Thyroid gland (tissue), 4 donors: ENCODE measurements around the gene ARPP19. TPM values are rescaled to one million over a fixed set of nuclear protein-coding genes. Genes with fewer than 3 reads are reported as not detected.

Source experiments
- DNase-seq, 2 donors: peaks; one replicate each; pipeline ENCODE4 v3.0.0-alpha.2; 2019
- H3K27ac ChIP-seq, 3 donors: fragments of 200-600 bp; sonication (generic); 1 replicate in 2 of 3; 2 replicates in 1 of 3; pipeline ENCODE4 v1.5.1; 2016 to 2019; ENCODE audit warnings: mild to moderate bottlenecking in 1 of 3, moderate library complexity in 1 of 3
- H3K27me3 ChIP-seq: fragments of 200-600 bp; sonication (generic); one replicate; pipeline ENCODE4 v1.5.1; 2019
- H3K36me3 ChIP-seq, 2 donors: fragments of 200-600 bp; sonication (generic); one replicate each; pipeline ENCODE4 v1.5.1; 2016 to 2019
- H3K4me1 ChIP-seq, 2 donors: fragments of 200-600 bp; sonication (generic); one replicate each; pipeline ENCODE4 v1.5.1; 2017 to 2019
- H3K4me3 ChIP-seq, 3 donors: fragments of 200-600 bp; sonication (generic); replicated peaks in 1 of 3; 1 replicate in 2 of 3; 2 replicates in 1 of 3; pipeline ENCODE4 v1.5.1; 2016; ENCODE audit warnings: mild to moderate bottlenecking in 1 of 3
- H3K9me3 ChIP-seq: fragments of 200-600 bp; sonication (generic); one replicate; pipeline ENCODE4 v1.5.1; 2017
- CTCF ChIP-seq, 6 experiments: fragments of 200-600 bp in 3 of 6; fragments of 450-650 bp in 3 of 6; sonication (generic) in 3 of 6; IDR thresholded peaks; one replicate each; pipeline ENCODE4 v1.5.1; 2016 to 2019; ENCODE audit warnings: antibody characterized with exemption in 6 of 6, mild to moderate bottlenecking in 2 of 6, inconsistent platforms in 1 of 6, moderate library complexity in 1 of 6
- POLR2A ChIP-seq, 2 donors: fragments of 450-650 bp; IDR thresholded peaks; one replicate each; pipeline ENCODE4 v1.6.1; 2017; ENCODE audit warnings: antibody characterized with exemption in 2 of 2, mild to moderate bottlenecking in 2 of 2, moderate library complexity in 1 of 2
- WGBS, 2 donors: methylation state at CpG; one replicate each; pipeline ENCODE4 v1.1.5; 2017; 5-methylcytosine and 5-hydroxymethylcytosine counted together
- intact Hi-C: fragments of 100-400 bp; cut with DNase I; formaldehyde crosslinking; loops from one replicate; pipeline ENCODE4 v1.15.1; 2023
- total RNA-seq, 4 donors: library from RNA; depleted of rRNA; stranded (reverse); fragments of >200 nt; gene quantifications; one replicate each; pipeline ENCODE4 v1.2.3, GENCODE V29; 2016

ARPP19 gene, protein sequence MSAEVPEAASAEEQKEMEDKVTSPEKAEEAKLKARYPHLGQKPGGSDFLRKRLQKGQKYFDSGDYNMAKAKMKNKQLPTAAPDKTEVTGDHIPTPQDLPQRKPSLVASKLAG
- total RNA-seq = 100 to 1,000 TPM; 148 to 221 (median 202) TPM

DNA sequence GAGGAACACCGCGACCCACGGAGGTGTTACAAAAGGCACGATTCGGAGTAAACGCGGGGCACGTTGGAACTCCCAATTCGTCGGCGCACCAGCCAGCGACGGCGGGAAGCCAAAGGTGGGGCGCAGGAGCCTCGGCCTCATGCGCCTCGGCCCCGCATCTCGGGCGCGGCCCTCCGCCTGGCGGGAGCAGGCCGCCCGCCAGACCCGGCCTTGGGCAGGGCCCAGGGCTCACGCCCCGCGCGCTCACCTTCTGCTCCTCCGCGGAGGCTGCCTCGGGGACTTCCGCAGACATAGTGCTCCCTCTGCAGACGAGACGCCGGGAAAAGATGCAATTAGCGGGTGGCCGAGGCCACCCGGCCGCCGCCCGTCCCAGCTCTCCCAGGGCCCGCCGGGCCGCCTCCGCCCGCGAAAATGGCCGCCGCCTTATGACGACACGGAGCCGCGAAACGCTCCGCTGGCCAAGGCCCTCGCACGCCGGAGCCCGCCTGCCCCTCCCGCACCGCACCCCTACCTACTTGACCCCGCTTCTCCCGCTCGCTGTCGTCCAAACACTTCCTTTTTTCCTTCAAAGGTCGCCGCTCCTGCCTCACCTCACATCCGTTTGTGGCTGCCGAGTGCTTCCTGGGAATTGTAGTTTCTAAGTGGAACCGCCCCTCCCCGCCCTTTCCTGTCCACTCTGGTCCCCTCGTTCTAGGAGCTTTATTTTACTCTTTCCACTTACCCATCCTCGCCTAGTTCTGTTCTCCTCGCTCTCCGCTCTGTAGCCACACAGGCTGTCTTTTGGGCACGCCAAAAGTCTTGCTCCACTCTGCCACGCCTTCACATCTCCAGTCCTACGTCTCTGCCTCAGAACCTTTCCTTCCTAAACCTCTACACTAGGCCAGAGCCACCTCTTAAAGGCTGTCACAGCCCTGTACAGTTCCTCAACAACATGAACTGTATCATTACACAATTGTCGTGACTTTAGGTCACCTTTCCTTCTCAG is at the start of gene ARPP19:
ARPP19 (minus strand) TSS at position 430 of the 985 bp plus-strand sequence; CDS start at position 292, 138 bp downstream.
- H3K36me3 ChIP-seq = no peaks in the 10 kb centered on the region
- H3K4me3 ChIP-seq = peak within 1 kb of the TSS; percentile 57 to 72 (median 62)
- peak; percentile 94 to 95 for DNase-seq
- no peaks in the 10 kb centered on the region for H3K27me3 ChIP-seq
- H3K9me3 ChIP-seq = no peaks in the 10 kb centered on the region
- intact Hi-C loops = loop anchor here (5.0 to 10.0 kb wide), 2 partner anchors 42 to 106 kb away; partner anchors contain the start of genes ATOSA and MYO5A
- 10 to 12% methylated on average over 35 to 41 of the region's 82 CpGs for WGBS, 2 donors
- peak within 1 kb of the TSS; percentile 95 to 100 (median 96) for H3K27ac ChIP-seq
- peaks cover 27 to 37% of the 10 kb centered on the region in 2 donors for H3K4me1 ChIP-seq
- TF ChIP-seq POLR2A (IDR thresholded peaks at IDR 0.05) (peak; percentile 33 to 86), CTCF (IDR thresholded peaks at IDR 0.05) (peak in 2 of 6 experiments; percentile 12 to 35)

GRCh38 chr15:52617026-52617425 is 48.2 kb upstream of the ARPP19 start:
- Histone ChIP-seq H3K27me3 (no peaks in the 10 kb centered on the region), H3K27ac (peak overlapping the region in 2 of 3 donors; percentile 54 to 74), H3K36me3 (peaks cover 0 to 13% of the 10 kb centered on the region in 2 donors), H3K9me3 (no peaks in the 10 kb centered on the region), H3K4me1 (peaks cover 28 to 36% of the 10 kb centered on the region in 2 donors), H3K4me3 (no peak overlapping the region)
- peak in 1 of 2 donors; percentile 6 for DNase-seq
- 89 to 91% methylated on average over 1 of the region's 1 CpG for WGBS, 2 donors
- TF ChIP-seq CTCF (IDR thresholded peaks at IDR 0.05) (no peak), POLR2A (IDR thresholded peaks at IDR 0.05) (no peak)
- intact Hi-C loops = no loop called here

GRCh38 chr15:52615302-52615701 is 46.5 kb upstream of the ARPP19 start:
- no peak for DNase-seq
- Histone ChIP-seq H3K9me3 (no peaks in the 10 kb centered on the region), H3K4me1 (peaks cover 24 to 32% of the 10 kb centered on the region in 2 donors), H3K27me3 (no peaks in the 10 kb centered on the region), H3K36me3 (peaks cover 0 to 21% of the 10 kb centered on the region in 2 donors), H3K27ac (peak overlapping the region in 2 of 3 donors; percentile 64 to 74), H3K4me3 (no peak overlapping the region)
- TF ChIP-seq CTCF (IDR thresholded peaks at IDR 0.05) (no peak), POLR2A (IDR thresholded peaks at IDR 0.05) (no peak)
- intact Hi-C loops = no loop called here
- WGBS, 2 donors = 24 to 48% methylated on average over 2 of the region's 2 CpGs

- intact Hi-C loops = no loop called here
- no peaks in the 10 kb centered on the region for H3K9me3 ChIP-seq
- WGBS, 2 donors = 89 to 90% methylated on average over 5 of the region's 5 CpGs
- peaks cover 7 to 47% of the 10 kb centered on the region in 2 donors for H3K36me3 ChIP-seq
- H3K4me1 ChIP-seq = peaks cover 0 to 4% of the 10 kb centered on the region in 2 donors
- TF ChIP-seq CTCF (IDR thresholded peaks at IDR 0.05) (no peak), POLR2A (IDR thresholded peaks at IDR 0.05) (no peak)
- no peak overlapping the region for H3K4me3 ChIP-seq
- no peak overlapping the region for H3K27ac ChIP-seq
- DNase-seq = no peak
- H3K27me3 ChIP-seq = no peaks in the 10 kb centered on the region
These were observed 40.8 kb upstream of the ARPP19 start for GRCh38 chr15:52609593-52609992.
